SJSA1 (cell line): ENCODE measurements around the gene CCDC136. TPM values are rescaled to one million over a fixed set of nuclear protein-coding genes. Genes with fewer than 3 reads are reported as not detected.

Experiments
- DNase-seq, 2 experiments: peaks; one replicate each; pipeline ENCODE4 v3.0.0-alpha.2; 2015 to 2020; ENCODE audit warnings: low spot score in 2 of 2, low read depth in 1 of 2
- H3K27ac ChIP-seq: fragments of 250-450 bp; sonication (Bioruptor Pico); 2 replicates; pipeline ENCODE4 v1.5.1; 2020; ENCODE audit warnings: mild to moderate bottlenecking, moderate library complexity
- H3K27me3 ChIP-seq: fragments of 250-450 bp; sonication (Bioruptor Pico); replicated peaks from 2 replicates; pipeline ENCODE4 v1.5.1; 2020; ENCODE audit warnings: mild to moderate bottlenecking, moderate library complexity
- H3K36me3 ChIP-seq: fragments of 250-450 bp; sonication (Bioruptor Pico); 2 replicates; pipeline ENCODE4 v1.5.1; 2020; ENCODE audit warnings: mild to moderate bottlenecking
- H3K4me1 ChIP-seq: fragments of 250-450 bp; sonication (Bioruptor Pico); replicated peaks from 2 replicates; pipeline ENCODE4 v1.6.1; 2021; ENCODE audit warnings: mild to moderate bottlenecking
- H3K4me3 ChIP-seq: fragments of 250-450 bp; sonication (Bioruptor Pico); 2 replicates; pipeline ENCODE4 v1.5.1; 2020; ENCODE audit warnings: mild to moderate bottlenecking
- H3K9me3 ChIP-seq: fragments of 250-450 bp; sonication (Bioruptor Pico); replicated peaks from 2 replicates; pipeline ENCODE4 v1.5.1; 2020; ENCODE audit warnings: mild to moderate bottlenecking
- total RNA-seq: library from RNA; depleted of rRNA; stranded (reverse); fragments of >200 nt; shearing (Covaris generic); gene quantifications from 2 replicates; pipeline ENCODE4 v1.2.3, GENCODE V29; 2014; rRNA removed

Gene CCDC136
- total RNA-seq, 1 experiment from 2014 or later = 1.8 TPM

- Histone ChIP-seq H3K4me3 (no peak overlapping the region), H3K9me3 (no peaks in the 10 kb centered on the region), H3K4me1 (peaks cover 11% of the 10 kb centered on the region), H3K36me3 (peaks cover 16% of the 10 kb centered on the region), H3K27me3 (peaks cover 15% of the 10 kb centered on the region), H3K27ac (no peak overlapping the region)
- DNase-seq = no peak
These were observed 76.9 kb downstream of the CCDC136 start for GRCh38 chr7:128868624-128869137.

- H3K27me3 ChIP-seq = peaks cover 15% of the 10 kb centered on the region
- no peak overlapping the region for H3K27ac ChIP-seq
- peaks cover 16% of the 10 kb centered on the region for H3K36me3 ChIP-seq
- H3K9me3 ChIP-seq = no peaks in the 10 kb centered on the region
- DNase-seq = no peak
- H3K4me1 ChIP-seq = peaks cover 8% of the 10 kb centered on the region
- no peak overlapping the region for H3K4me3 ChIP-seq
These were observed 77.6 kb downstream of the CCDC136 start for GRCh38 chr7:128869138-128869943.

DNA sequence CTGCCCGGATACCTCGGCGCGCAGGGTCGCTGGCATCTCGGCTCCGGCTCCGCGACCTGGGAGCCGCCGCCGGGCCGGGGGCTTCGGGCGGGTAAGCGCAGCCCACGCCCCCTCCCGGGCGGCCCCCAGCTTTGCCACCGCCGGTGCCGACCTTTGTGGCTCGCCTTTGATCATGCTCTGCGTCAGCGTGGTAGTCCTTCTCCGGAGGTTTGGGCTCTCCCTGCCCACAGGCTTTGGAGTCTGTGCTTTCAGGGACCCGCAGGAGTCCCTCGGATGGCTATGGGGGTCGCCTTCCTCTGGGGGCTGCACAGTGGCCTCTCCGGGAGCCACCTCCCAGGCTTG is 78.1 kb downstream of the CCDC136 start:
- peaks cover 15% of the 10 kb centered on the region for H3K27me3 ChIP-seq
- no peak overlapping the region for H3K27ac ChIP-seq
- no peak overlapping the region for H3K4me3 ChIP-seq
- no peaks in the 10 kb centered on the region for H3K9me3 ChIP-seq
- peaks cover 13% of the 10 kb centered on the region for H3K36me3 ChIP-seq
- peaks cover 8% of the 10 kb centered on the region for H3K4me1 ChIP-seq
- DNase-seq = no peak

DNA sequence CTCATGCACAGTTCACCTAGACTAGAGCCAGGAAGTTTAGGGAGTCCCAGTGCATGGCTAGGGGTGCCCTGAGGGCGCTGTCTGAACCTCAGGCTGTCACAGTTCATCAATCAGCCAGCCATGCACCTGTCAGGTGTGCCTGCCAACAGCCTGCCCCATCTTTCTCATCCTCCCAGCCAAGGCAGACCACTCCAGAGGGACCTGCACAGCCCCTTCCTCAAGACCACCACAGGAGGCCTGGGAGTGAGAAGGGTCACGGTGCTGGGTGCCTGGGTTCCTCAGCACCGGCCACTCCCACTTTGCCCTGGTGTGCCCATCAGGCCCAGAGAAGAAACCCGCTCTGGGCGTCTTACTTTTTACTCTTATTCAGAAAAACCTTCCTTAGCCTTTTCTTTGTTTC is 79.3 kb downstream of the CCDC136 start:
- no peak overlapping the region for H3K27ac ChIP-seq

More for the DNA sequence above, 79.3 kb downstream of the CCDC136 start:
- Histone ChIP-seq H3K9me3 (no peaks in the 10 kb centered on the region), H3K36me3 (peaks cover 2% of the 10 kb centered on the region; the same call in 1 of the 2 replicates), H3K4me1 (peaks cover 8% of the 10 kb centered on the region), H3K27me3 (peaks cover 15% of the 10 kb centered on the region), H3K4me3 (no peak overlapping the region)
- DNase-seq = no peak

Other genes starting within 250 kb of the CCDC136 start
- 0.68 TPM in 1 of 2 replicates, not detected in the other for gene GARIN1A, start 119.7 kb upstream of the CCDC136 start, total RNA-seq
- gene CALU, start 52.6 kb upstream of the CCDC136 start, total RNA-seq = 919 and 957 TPM in 2 replicates
- not detected in 2 replicates for gene OPN1SW, start 16.2 kb upstream of the CCDC136 start, total RNA-seq
- gene FLNC, start 38.4 kb downstream of the CCDC136 start, total RNA-seq = 56.8 and 84.7 TPM in 2 replicates
- gene ATP6V1F, start 70.9 kb downstream of the CCDC136 start, total RNA-seq = 53.6 and 96.2 TPM in 2 replicates
- gene KCP, start 118.7 kb downstream of the CCDC136 start, total RNA-seq = not detected in 2 replicates
- gene IRF5, start 146.0 kb downstream of the CCDC136 start, total RNA-seq = 0.08 TPM in 1 of 2 replicates, not detected in the other